ENCODE data around the gene TBPL2.

TBPL2 gene

DNA sequence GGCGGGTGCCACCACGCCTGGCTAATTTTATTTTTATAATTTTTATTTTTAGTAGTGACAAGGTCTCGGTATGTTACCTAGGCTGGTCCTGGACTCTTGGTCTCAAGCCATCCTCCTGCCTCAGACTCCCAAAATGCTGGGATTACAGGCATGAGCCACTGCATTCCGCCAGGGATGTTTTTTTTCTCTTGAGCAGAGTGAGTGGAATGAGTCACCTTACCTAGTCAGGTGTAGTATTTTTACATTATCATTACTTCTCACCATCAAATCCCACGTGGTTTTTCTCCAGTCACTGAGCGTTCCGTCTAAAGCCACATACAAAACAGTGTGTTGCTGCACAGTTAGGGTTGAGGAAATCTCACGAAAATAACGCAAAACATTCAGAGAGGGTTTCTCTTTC lies 870 bp upstream of the TBPL2 start:
- Histone ChIP-seq H3K4me3 (ENCODE audit: low read depth in 1 of 2, low read length in 1 of 2) (no peak overlapping the region), H3K4me1 (ENCODE audit: control insufficient read depth in 1 of 2, insufficient read depth in 1 of 2, low read depth in 1 of 2, low read length in 1 of 2) (no peaks in the 10 kb centered on the region), H3K9me3 (no peaks in the 10 kb centered on the region), H3K27ac (no peak overlapping the region), H3K36me3 (no peaks in the 10 kb centered on the region), H3K27me3 (peaks cover 45% of the 10 kb centered on the region)
- TF ChIP-seq, protein P1, sequence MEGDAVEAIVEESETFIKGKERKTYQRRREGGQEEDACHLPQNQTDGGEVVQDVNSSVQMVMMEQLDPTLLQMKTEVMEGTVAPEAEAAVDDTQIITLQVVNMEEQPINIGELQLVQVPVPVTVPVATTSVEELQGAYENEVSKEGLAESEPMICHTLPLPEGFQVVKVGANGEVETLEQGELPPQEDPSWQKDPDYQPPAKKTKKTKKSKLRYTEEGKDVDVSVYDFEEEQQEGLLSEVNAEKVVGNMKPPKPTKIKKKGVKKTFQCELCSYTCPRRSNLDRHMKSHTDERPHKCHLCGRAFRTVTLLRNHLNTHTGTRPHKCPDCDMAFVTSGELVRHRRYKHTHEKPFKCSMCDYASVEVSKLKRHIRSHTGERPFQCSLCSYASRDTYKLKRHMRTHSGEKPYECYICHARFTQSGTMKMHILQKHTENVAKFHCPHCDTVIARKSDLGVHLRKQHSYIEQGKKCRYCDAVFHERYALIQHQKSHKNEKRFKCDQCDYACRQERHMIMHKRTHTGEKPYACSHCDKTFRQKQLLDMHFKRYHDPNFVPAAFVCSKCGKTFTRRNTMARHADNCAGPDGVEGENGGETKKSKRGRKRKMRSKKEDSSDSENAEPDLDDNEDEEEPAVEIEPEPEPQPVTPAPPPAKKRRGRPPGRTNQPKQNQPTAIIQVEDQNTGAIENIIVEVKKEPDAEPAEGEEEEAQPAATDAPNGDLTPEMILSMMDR (IDR thresholded peaks at IDR 0.05) = no peak

DNA sequence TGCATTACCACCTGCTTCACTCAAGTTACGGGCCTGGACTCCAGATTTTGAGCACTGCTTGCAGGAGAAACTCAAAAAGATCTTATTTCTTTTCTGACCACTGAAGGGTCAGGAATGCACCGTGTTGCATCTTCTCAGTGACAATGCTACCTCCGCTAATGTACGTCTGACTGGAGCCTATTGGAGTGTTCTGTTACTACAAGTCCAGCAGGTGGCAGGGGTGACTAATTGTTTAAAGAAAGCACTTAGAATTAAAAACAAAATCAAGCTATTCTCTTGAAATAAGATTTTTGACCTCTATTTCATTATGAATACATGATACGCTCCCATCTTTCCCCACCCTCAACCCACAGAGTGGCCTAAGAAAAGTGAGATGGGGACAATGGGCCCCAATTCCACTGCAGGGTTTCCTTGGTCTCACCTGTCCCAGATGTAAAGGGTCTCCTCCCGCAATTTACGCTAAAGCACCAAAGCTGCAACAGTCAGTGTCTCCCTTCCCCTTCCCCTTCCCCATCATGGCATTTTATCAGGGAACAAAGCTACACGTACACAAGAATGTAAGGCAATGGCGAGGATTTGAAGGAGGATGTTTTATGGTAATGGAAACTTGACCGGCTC lies 2.2 kb downstream of the TBPL2 start:
- Histone ChIP-seq H3K36me3 (no peaks in the 10 kb centered on the region), H3K27ac (no peak overlapping the region), H3K4me1 (ENCODE audit: control insufficient read depth in 1 of 2, insufficient read depth in 1 of 2, low read depth in 1 of 2, low read length in 1 of 2) (no peaks in the 10 kb centered on the region), H3K4me3 (ENCODE audit: low read depth in 1 of 2, low read length in 1 of 2) (no peak overlapping the region), H3K9me3 (no peaks in the 10 kb centered on the region), H3K27me3 (peaks cover 76% of the 10 kb centered on the region)
- TF ChIP-seq, protein P1 (IDR thresholded peaks at IDR 0.05) = no peak

DNA sequence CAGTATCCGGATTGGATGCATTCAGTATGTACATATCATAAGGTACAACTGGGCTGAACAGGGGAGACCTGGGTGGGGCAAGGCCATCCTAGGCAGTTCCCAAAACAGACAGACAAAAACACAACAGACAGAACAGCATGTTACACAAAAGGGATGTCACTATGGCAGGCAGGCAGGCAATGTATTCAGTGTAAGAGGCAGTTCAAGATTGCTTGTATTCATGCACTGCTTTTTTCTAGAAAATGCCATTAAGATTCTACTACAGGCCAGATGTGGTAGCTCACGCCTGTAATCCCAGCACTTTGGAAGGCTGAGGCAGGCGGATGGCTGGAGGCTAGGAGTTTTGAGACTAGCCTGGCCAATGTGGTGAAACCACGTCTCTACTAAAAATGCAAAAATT lies 3.5 kb downstream of the TBPL2 start:
- no peaks in the 10 kb centered on the region for H3K4me1 ChIP-seq (ENCODE audit: control insufficient read depth in 1 of 2, insufficient read depth in 1 of 2, low read depth in 1 of 2, low read length in 1 of 2)
- no peak overlapping the region for H3K27ac ChIP-seq
- TF ChIP-seq, protein P1 (IDR thresholded peaks at IDR 0.05) = no peak
- peaks cover 84% of the 10 kb centered on the region for H3K27me3 ChIP-seq
- H3K9me3 ChIP-seq = no peaks in the 10 kb centered on the region
- no peak overlapping the region for H3K4me3 ChIP-seq (ENCODE audit: low read depth in 1 of 2, low read length in 1 of 2)
- H3K36me3 ChIP-seq = no peaks in the 10 kb centered on the region

DNA sequence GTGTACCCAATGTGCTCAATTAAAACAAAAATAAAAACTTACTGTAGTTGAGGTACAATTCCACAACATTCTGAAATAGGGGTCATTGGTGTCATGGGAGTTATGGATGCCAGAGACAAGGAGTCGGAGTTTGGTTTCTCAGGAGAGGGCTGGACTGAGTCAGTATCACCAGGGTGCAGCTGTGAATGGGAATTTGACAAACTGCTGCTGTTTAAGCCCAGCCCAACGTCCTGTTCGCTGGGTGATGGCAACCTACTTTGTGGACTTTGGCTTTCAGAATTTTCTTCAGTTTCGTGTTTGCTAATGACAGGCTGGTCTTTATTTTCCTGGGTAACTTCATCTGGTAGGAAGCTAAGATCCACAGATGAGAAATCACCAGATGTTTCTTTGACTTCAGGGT lies 3.9 kb downstream of the TBPL2 start:
- Histone ChIP-seq H3K9me3 (no peaks in the 10 kb centered on the region), H3K4me1 (ENCODE audit: control insufficient read depth in 1 of 2, insufficient read depth in 1 of 2, low read depth in 1 of 2, low read length in 1 of 2) (no peaks in the 10 kb centered on the region), H3K27me3 (peaks cover 88% of the 10 kb centered on the region), H3K27ac (no peak overlapping the region), H3K36me3 (no peaks in the 10 kb centered on the region), H3K4me3 (ENCODE audit: low read depth in 1 of 2, low read length in 1 of 2) (no peak overlapping the region)
- TF ChIP-seq, protein P1 (IDR thresholded peaks at IDR 0.05) = no peak

DNA sequence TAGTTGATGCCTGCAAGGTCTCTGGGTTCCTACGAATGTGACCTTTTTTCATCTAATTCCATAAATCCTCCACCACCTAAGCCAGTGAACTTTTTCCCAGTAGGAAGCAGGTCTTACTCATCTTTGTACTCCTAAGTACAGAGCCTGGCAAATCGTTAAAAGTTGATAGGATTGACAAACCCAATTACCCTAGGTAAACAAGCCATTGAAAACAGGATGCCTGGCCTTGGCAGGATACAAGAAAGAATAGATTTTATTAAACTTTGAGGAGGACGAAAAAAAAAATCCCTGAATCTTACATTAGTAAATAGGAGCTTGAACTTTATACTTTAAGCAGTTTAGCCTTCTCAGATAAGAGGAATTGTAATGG lies 5.6 kb downstream of the TBPL2 start:
- Histone ChIP-seq H3K27me3 (peaks cover 84% of the 10 kb centered on the region), H3K27ac (no peak overlapping the region), H3K4me1 (ENCODE audit: control insufficient read depth in 1 of 2, insufficient read depth in 1 of 2, low read depth in 1 of 2, low read length in 1 of 2) (no peaks in the 10 kb centered on the region), H3K4me3 (ENCODE audit: low read depth in 1 of 2, low read length in 1 of 2) (no peak overlapping the region), H3K36me3 (no peaks in the 10 kb centered on the region), H3K9me3 (no peaks in the 10 kb centered on the region)
- TF ChIP-seq, protein P1 (IDR thresholded peaks at IDR 0.05) = no peak

Measured in neutrophil (primary cell).